Naive B cell (primary cell): ENCODE measurements around the gene VSIG8. TPM values are rescaled to one million over a fixed set of nuclear protein-coding genes. Genes with fewer than 3 reads are reported as not detected.
A peak's percentile ranks its signal among the peaks of the same experiment; 100 is the strongest.

ENCODE experiments used
- ATAC-seq, 2 donors: fragments of 150-1000 bp; cut with Tn5 transposase; 2 replicates each; pipeline ENCODE4 v1.10.0; 2021; ENCODE audit warnings: low read depth in 2 of 2, mild to moderate bottlenecking in 2 of 2, moderate library complexity in 2 of 2
- DNase-seq: peaks from one replicate; pipeline ENCODE4 v3.0.0; 2022
- H3K27ac Mint-ChIP-seq, 6 donors: one replicate each; pipeline ENCODE4 v1.8.0; 2020 to 2022; ENCODE audit warnings: mild to moderate bottlenecking in 6 of 6, mixed read lengths in 6 of 6, moderate library complexity in 5 of 6, inconsistent platforms in 2 of 6
- H3K27me3 Mint-ChIP-seq, 3 donors: one replicate each; pipeline ENCODE4 v1.8.0; 2021 to 2022; ENCODE audit warnings: mixed read lengths in 3 of 3, mild to moderate bottlenecking in 1 of 3
- H3K36me3 Mint-ChIP-seq, 2 donors: one replicate each; pipeline ENCODE4 v1.8.0; 2020 to 2022; ENCODE audit warnings: mixed read lengths in 2 of 2, inconsistent platforms in 1 of 2, mild to moderate bottlenecking in 1 of 2
- H3K4me1 Mint-ChIP-seq, 3 donors: one replicate each; pipeline ENCODE4 v1.8.0; 2020 to 2022; ENCODE audit warnings: mixed read lengths in 3 of 3, inconsistent platforms in 1 of 3, mild to moderate bottlenecking in 1 of 3, moderate library complexity in 1 of 3
- H3K4me3 Mint-ChIP-seq, 8 donors: one replicate each; pipeline ENCODE4 v1.8.0; 2020 to 2022; ENCODE audit warnings: mild to moderate bottlenecking in 8 of 8, mixed read lengths in 8 of 8, moderate library complexity in 8 of 8, inconsistent platforms in 2 of 8
- H3K9me3 Mint-ChIP-seq, 7 donors: one replicate each; pipeline ENCODE4 v1.8.0; 2020 to 2022; ENCODE audit warnings: mixed read lengths in 7 of 7, mild to moderate bottlenecking in 5 of 7, inconsistent platforms in 2 of 7, moderate library complexity in 1 of 7
- polyA plus RNA-seq, 6 donors: library from polyadenylated mRNA; unstranded; fragments of 300-500 nt; fragmentation: Illumina TruSeq; gene quantifications; one replicate each; pipeline ENCODE4 v1.2.3, GENCODE V29; 2021; ENCODE audit warnings: low read depth in 6 of 6

VSIG8 gene
- polyA plus RNA-seq, 6 donors from 2014 or later, result not detected

GRCh38 chr1:159848326-159848725 is 14.1 kb downstream of the VSIG8 start:
- ATAC-seq (no peak), DNase-seq (no peak)
- Mint-ChIP-seq H3K27me3 (peaks cover 15 to 65% (median 57%) of the 10 kb centered on the region in 3 donors), H3K27ac (no peak overlapping the region), H3K36me3 (no peaks in the 10 kb centered on the region), H3K4me3 (no peak overlapping the region), H3K9me3 (no peaks in the 10 kb centered on the region), H3K4me1 (peaks cover 0 to 4% (median 0%) of the 10 kb centered on the region in 3 donors)

GRCh38 chr1:159847231-159847630 is 15.2 kb downstream of the VSIG8 start:
- Mint-ChIP-seq H3K4me1 (peaks cover 0 to 4% (median 0%) of the 10 kb centered on the region in 3 donors), H3K9me3 (no peaks in the 10 kb centered on the region), H3K4me3 (no peak overlapping the region), H3K36me3 (no peaks in the 10 kb centered on the region), H3K27ac (peak overlapping the region in 1 of 6 donors; percentile 57), H3K27me3 (peaks cover 13 to 66% (median 58%) of the 10 kb centered on the region in 3 donors)
- DNase-seq (no peak), ATAC-seq (no peak)

- peaks cover 0 to 4% (median 0%) of the 10 kb centered on the region in 3 donors for H3K4me1 Mint-ChIP-seq
- H3K27me3 Mint-ChIP-seq, result peaks cover 12 to 68% (median 59%) of the 10 kb centered on the region in 3 donors
- H3K9me3 Mint-ChIP-seq, result no peaks in the 10 kb centered on the region
- no peak for ATAC-seq
- H3K27ac Mint-ChIP-seq, result peak overlapping the region in 1 of 6 donors; percentile 46
- DNase-seq, result no peak
- no peaks in the 10 kb centered on the region for H3K36me3 Mint-ChIP-seq
- no peak overlapping the region for H3K4me3 Mint-ChIP-seq
These were observed 16.5 kb downstream of the VSIG8 start for GRCh38 chr1:159845751-159846629.

- DNase-seq (no peak), ATAC-seq (no peak)
- H3K36me3 Mint-ChIP-seq, result no peaks in the 10 kb centered on the region
- H3K4me3 Mint-ChIP-seq, result no peak overlapping the region
- peaks cover 12 to 56% (median 45%) of the 10 kb centered on the region in 3 donors for H3K27me3 Mint-ChIP-seq
- peaks cover 0 to 4% (median 0%) of the 10 kb centered on the region in 3 donors for H3K4me1 Mint-ChIP-seq
- H3K9me3 Mint-ChIP-seq, result no peaks in the 10 kb centered on the region
- H3K27ac Mint-ChIP-seq, result peak overlapping the region in 1 of 6 donors; percentile 9
These were observed 19.0 kb downstream of the VSIG8 start for GRCh38 chr1:159843459-159843858.

GRCh38 chr1:159841749-159842148 is 20.7 kb downstream of the VSIG8 start:
- ATAC-seq (no peak), DNase-seq (no peak)
- Mint-ChIP-seq H3K4me1 (peaks cover 0 to 4% (median 0%) of the 10 kb centered on the region in 3 donors), H3K27ac (peak overlapping the region in 1 of 6 donors; percentile 50), H3K27me3 (peaks cover 12 to 44% (median 32%) of the 10 kb centered on the region in 3 donors), H3K36me3 (no peaks in the 10 kb centered on the region), H3K9me3 (no peaks in the 10 kb centered on the region), H3K4me3 (peak overlapping the region in 1 of 8 donors; percentile 11)

- no peak overlapping the region for H3K27ac Mint-ChIP-seq
- peaks cover 0 to 4% (median 0%) of the 10 kb centered on the region in 3 donors for H3K4me1 Mint-ChIP-seq
- ATAC-seq (no peak), DNase-seq (no peak)
- no peaks in the 10 kb centered on the region for H3K9me3 Mint-ChIP-seq
- H3K4me3 Mint-ChIP-seq, result peak overlapping the region in 1 of 8 donors; percentile 66
- H3K27me3 Mint-ChIP-seq, result peaks cover 6 to 23% (median 22%) of the 10 kb centered on the region in 3 donors
- H3K36me3 Mint-ChIP-seq, result no peaks in the 10 kb centered on the region
These were observed 23.2 kb downstream of the VSIG8 start for GRCh38 chr1:159839116-159839849.

GRCh38 chr1:159838715-159839114 is 23.7 kb downstream of the VSIG8 start:
- Mint-ChIP-seq H3K4me1 (peaks cover 0 to 3% (median 0%) of the 10 kb centered on the region in 3 donors), H3K4me3 (no peak overlapping the region), H3K27me3 (peaks cover 4 to 20% (median 16%) of the 10 kb centered on the region in 3 donors), H3K36me3 (no peaks in the 10 kb centered on the region), H3K9me3 (no peaks in the 10 kb centered on the region), H3K27ac (peak overlapping the region in 1 of 6 donors; percentile 43)
- ATAC-seq (no peak), DNase-seq (no peak)

GRCh38 chr1:159835862-159836525 is 26.5 kb downstream of the VSIG8 start:
- no peak for ATAC-seq
- Mint-ChIP-seq H3K4me1 (no peaks in the 10 kb centered on the region), H3K9me3 (no peaks in the 10 kb centered on the region), H3K27ac (peak overlapping the region in 1 of 6 donors; percentile 83), H3K36me3 (no peaks in the 10 kb centered on the region), H3K4me3 (no peak overlapping the region), H3K27me3 (peaks cover 0 to 13% (median 0%) of the 10 kb centered on the region in 3 donors)
- no peak for DNase-seq

- no peaks in the 10 kb centered on the region for H3K36me3 Mint-ChIP-seq
- no peak overlapping the region for H3K4me3 Mint-ChIP-seq
- H3K4me1 Mint-ChIP-seq, result no peaks in the 10 kb centered on the region
- H3K9me3 Mint-ChIP-seq, result no peaks in the 10 kb centered on the region
- no peak for DNase-seq
- peaks cover 0 to 13% (median 0%) of the 10 kb centered on the region in 3 donors for H3K27me3 Mint-ChIP-seq
- peak overlapping the region in 2 of 6 donors; percentile 11 to 83 for H3K27ac Mint-ChIP-seq
- no peak for ATAC-seq
These were observed 27.1 kb downstream of the VSIG8 start for GRCh38 chr1:159835356-159835755.

- Mint-ChIP-seq H3K4me1 (peaks cover 7 to 12% (median 7%) of the 10 kb centered on the region in 3 donors), H3K4me3 (no peak overlapping the region), H3K36me3 (peaks cover 0 to 3% of the 10 kb centered on the region in 2 donors), H3K9me3 (no peaks in the 10 kb centered on the region), H3K27ac (no peak overlapping the region), H3K27me3 (peaks cover 7 to 17% (median 7%) of the 10 kb centered on the region in 3 donors)
- no peak for ATAC-seq
- DNase-seq, result no peak
These were observed 30.1 kb downstream of the VSIG8 start for GRCh38 chr1:159832309-159832708.

- Mint-ChIP-seq H3K27me3 (peaks cover 7 to 14% (median 7%) of the 10 kb centered on the region in 3 donors), H3K4me3 (no peak overlapping the region), H3K27ac (no peak overlapping the region), H3K36me3 (peaks cover 0 to 3% of the 10 kb centered on the region in 2 donors), H3K9me3 (peaks cover 0 to 2% (median 0%) of the 10 kb centered on the region in 7 donors), H3K4me1 (peaks cover 7 to 17% (median 7%) of the 10 kb centered on the region in 3 donors)
- no peak for DNase-seq
- ATAC-seq, result no peak
These were observed 30.9 kb downstream of the VSIG8 start for GRCh38 chr1:159831412-159832141.

GRCh38 chr1:159830722-159831121 is 31.7 kb downstream of the VSIG8 start:
- ATAC-seq, result no peak
- peaks cover 0 to 3% of the 10 kb centered on the region in 2 donors for H3K36me3 Mint-ChIP-seq
- H3K4me1 Mint-ChIP-seq, result peaks cover 7 to 21% (median 14%) of the 10 kb centered on the region in 3 donors
- peaks cover 7 to 17% (median 9%) of the 10 kb centered on the region in 3 donors for H3K27me3 Mint-ChIP-seq
- no peak for DNase-seq
- H3K27ac Mint-ChIP-seq, result no peak overlapping the region
- H3K4me3 Mint-ChIP-seq, result no peak overlapping the region
- peaks cover 0 to 2% (median 0%) of the 10 kb centered on the region in 7 donors for H3K9me3 Mint-ChIP-seq
